Left colon (tissue), 2 donors: Measurements from ENCODE around the gene C20orf96. TPM values are rescaled to one million over a fixed set of nuclear protein-coding genes. Genes with fewer than 3 reads are reported as not detected.

Experiments
- ATAC-seq: fragments of 200-7000 bp; cut with Tn5 transposase; one replicate; pipeline ENCODE4 v1.9.1; 2020; ENCODE audit warnings: mild to moderate bottlenecking, moderate library complexity
- DNase-seq, 2 donors: peaks; one replicate each; pipeline ENCODE4 v3.0.0-alpha.2; 2020
- intact Hi-C, 2 donors: fragments of 100-400 bp; cut with DNase I in 1 of 2; cut with micrococcal nuclease in 1 of 2; formaldehyde crosslinking; loops; one replicate each; pipeline versions ENCODE4 v1.11.2 to v1.14.0; 2022; cut with DNase I, micrococcal nuclease
- total RNA-seq, 2 donors: library from RNA; stranded (reverse); fragmentation: NEBNext Ultra II Directional; extraction: Animal tissue kit (Norgen Biotek cat#: 25700); gene quantifications; one replicate each; pipeline ENCODE4 v1.2.1, GENCODE V29; 2021
- donor health status: DM: no; HTN: no; CAD: no.
- donor health status: DM: yes; HTN: yes; CAD: no.

Gene C20orf96
- total RNA-seq, 2 donors from 2014 or later, result 10.1 to 13.1 TPM

GRCh38 chr20:316316-317068 is 25.9 kb upstream of the C20orf96 start:
- no peak for ATAC-seq
- no peak for DNase-seq
- intact Hi-C loops, result no loop called here

GRCh38 chr20:313948-314347 is 23.4 kb upstream of the C20orf96 start:
- no peak for ATAC-seq
- DNase-seq, result no peak
- intact Hi-C loops, result no loop called here

- no peak for ATAC-seq
- intact Hi-C loops, result no loop called here
- no peak for DNase-seq
Measured at GRCh38 chr20:313402-313801, 22.9 kb upstream of the C20orf96 start.

GRCh38 chr20:312866-313265 is 22.3 kb upstream of the C20orf96 start:
- DNase-seq, result no peak
- intact Hi-C loops, result no loop called here
- no peak for ATAC-seq

- DNase-seq, result no peak
- no peak for ATAC-seq
- intact Hi-C loops, result no loop called here
Measured at GRCh38 chr20:312067-312466, 21.5 kb upstream of the C20orf96 start.

GRCh38 chr20:311609-312008 is 21.1 kb upstream of the C20orf96 start:
- intact Hi-C loops, result no loop called here
- DNase-seq, result no peak

GRCh38 chr20:310645-311044 is 20.1 kb upstream of the C20orf96 start:
- intact Hi-C loops, result no loop called here
- ATAC-seq (no peak), DNase-seq (no peak)

More at GRCh38 chr20:311609-312008, 21.1 kb upstream of the C20orf96 start:
- ATAC-seq, result no peak

GRCh38 chr20:309841-310644 is 19.5 kb upstream of the C20orf96 start:
- intact Hi-C loops, result no loop called here
- ATAC-seq (peak; percentile 84), DNase-seq (peak; percentile 86 to 94)

- ATAC-seq (peak; percentile 12), DNase-seq (no peak)
- intact Hi-C loops, result no loop called here
Measured at GRCh38 chr20:309306-309840, 18.8 kb upstream of the C20orf96 start.

GRCh38 chr20:308427-309038 is 18.0 kb upstream of the C20orf96 start:
- no peak for ATAC-seq

GRCh38 chr20:305745-306144 is 15.2 kb upstream of the C20orf96 start:
- DNase-seq (no peak), ATAC-seq (no peak)
- intact Hi-C loops, result no loop called here

More at GRCh38 chr20:308427-309038, 18.0 kb upstream of the C20orf96 start:
- DNase-seq, result no peak
- intact Hi-C loops, result no loop called here

GRCh38 chr20:301886-302848 is 11.6 kb upstream of the C20orf96 start:
- intact Hi-C loops, result no loop called here
- no peak for ATAC-seq
- no peak for DNase-seq

GRCh38 chr20:300345-300990 is 9.9 kb upstream of the C20orf96 start:
- ATAC-seq, result no peak
- intact Hi-C loops, result no loop called here
- no peak for DNase-seq

- intact Hi-C loops, result no loop called here
- ATAC-seq, result no peak
Measured at GRCh38 chr20:298776-299391, 8.3 kb upstream of the C20orf96 start.

GRCh38 chr20:297925-298775 is 7.6 kb upstream of the C20orf96 start:
- intact Hi-C loops, result no loop called here
- ATAC-seq (peak; percentile 85), DNase-seq (peak; percentile 80 to 90)

More at GRCh38 chr20:298776-299391, 8.3 kb upstream of the C20orf96 start:
- DNase-seq, result no peak

GRCh38 chr20:297098-297924 is 6.8 kb upstream of the C20orf96 start, which contains the start of gene ZCCHC3:
ZCCHC3 (plus strand) TSS chr20:297570; CDS start chr20:297587, 17 bp downstream.
- DNase-seq (peak; percentile 83 to 87), ATAC-seq (peak; percentile 73)
- intact Hi-C loops, result no loop called here
